Thyroid gland (tissue), 4 donors: ENCODE results near the gene LILRB2.

Experiments used
- POLR2A ChIP-seq, 2 donors: fragments of 450-650 bp; IDR thresholded peaks; one replicate each; pipeline ENCODE4 v1.6.1; 2017; ENCODE audit warnings: antibody characterized with exemption in 2 of 2, mild to moderate bottlenecking in 2 of 2, moderate library complexity in 1 of 2
- TF ChIP-seq, protein P1 (sequence below), 6 experiments: fragments of 200-600 bp in 3 of 6; fragments of 450-650 bp in 3 of 6; sonication (generic) in 3 of 6; IDR thresholded peaks; one replicate each; pipeline ENCODE4 v1.5.1; 2016 to 2019; ENCODE audit warnings: antibody characterized with exemption in 6 of 6, mild to moderate bottlenecking in 2 of 6, inconsistent platforms in 1 of 6, moderate library complexity in 1 of 6

DNA sequence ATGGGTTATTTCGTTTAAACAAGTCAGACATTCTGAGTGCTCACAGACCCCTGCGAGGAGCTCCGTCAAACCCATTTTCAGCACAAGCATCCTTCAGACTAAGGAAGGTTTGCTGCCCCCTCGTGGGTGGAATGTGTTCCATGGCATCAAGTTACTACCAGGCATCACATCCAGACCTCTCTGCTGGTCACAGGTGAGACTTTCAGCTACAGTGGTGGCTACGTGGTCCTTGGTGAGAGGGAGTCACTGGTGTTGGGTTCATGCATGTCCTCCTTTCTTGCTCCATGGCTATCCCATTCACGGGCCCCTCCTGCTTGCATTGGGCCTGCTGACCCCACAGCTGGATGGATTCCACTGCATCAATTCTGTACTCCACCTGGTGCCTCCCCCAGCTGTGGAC is 14.8 kb downstream of the LILRB2 start:
- TF ChIP-seq POLR2A (IDR thresholded peaks at IDR 0.05): no peak
- TF ChIP-seq, protein P1, sequence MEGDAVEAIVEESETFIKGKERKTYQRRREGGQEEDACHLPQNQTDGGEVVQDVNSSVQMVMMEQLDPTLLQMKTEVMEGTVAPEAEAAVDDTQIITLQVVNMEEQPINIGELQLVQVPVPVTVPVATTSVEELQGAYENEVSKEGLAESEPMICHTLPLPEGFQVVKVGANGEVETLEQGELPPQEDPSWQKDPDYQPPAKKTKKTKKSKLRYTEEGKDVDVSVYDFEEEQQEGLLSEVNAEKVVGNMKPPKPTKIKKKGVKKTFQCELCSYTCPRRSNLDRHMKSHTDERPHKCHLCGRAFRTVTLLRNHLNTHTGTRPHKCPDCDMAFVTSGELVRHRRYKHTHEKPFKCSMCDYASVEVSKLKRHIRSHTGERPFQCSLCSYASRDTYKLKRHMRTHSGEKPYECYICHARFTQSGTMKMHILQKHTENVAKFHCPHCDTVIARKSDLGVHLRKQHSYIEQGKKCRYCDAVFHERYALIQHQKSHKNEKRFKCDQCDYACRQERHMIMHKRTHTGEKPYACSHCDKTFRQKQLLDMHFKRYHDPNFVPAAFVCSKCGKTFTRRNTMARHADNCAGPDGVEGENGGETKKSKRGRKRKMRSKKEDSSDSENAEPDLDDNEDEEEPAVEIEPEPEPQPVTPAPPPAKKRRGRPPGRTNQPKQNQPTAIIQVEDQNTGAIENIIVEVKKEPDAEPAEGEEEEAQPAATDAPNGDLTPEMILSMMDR (IDR thresholded peaks at IDR 0.05): peak; percentile 17 to 79 (median 61)
